NCI-H2171 treated with DMSO at 0.1 percent for 48 hours (cell line): ENCODE measurements around the gene KAT6B.
A peak's percentile ranks its signal among the peaks of the same experiment; 100 is the strongest.

Source experiments
- DNase-seq: peaks from one replicate; lab custom pipeline; 2025; lab: John Stamatoyannopoulos, UW

KAT6B gene

DNA sequence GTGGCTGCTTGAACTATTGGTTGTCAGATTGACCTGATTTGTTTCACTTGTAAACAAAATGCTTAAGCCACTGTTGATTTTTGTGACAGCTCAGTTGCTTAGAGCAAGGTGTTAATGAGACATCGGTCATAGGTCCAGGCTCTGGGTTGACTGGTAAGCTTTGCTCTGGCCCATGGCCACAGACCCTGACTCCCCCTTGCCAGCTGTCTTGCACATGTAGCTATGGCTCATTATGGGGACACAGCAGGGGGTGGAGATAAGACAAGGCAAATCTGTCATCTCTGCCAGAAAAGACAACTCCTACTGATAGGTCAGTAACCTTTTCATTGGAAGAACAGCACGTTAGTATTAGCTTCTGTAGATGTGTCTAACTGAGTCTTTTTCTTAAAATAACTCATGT, 95.3 kb downstream of the KAT6B start:
- DNase-seq: peak; percentile 8

DNA sequence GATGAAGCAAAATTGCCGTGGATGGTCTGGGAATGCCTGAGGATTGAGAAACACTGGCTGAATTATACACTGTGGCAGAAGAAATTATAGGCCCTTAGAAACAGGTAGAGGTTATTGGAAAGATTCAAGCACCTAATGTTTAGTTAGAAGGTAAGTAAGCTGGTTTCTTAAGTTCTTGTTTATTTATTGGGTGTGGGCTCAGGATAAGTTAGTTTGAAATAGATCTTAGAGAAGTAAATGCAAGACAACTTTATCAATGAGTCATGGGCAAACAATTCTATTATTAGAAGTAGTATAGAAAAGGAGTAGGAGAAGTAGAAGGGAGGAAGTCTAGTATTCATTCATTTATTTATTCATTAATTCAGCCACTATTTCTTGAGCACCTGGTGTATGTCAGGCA, 96.5 kb downstream of the KAT6B start:
- no peak for DNase-seq

DNA sequence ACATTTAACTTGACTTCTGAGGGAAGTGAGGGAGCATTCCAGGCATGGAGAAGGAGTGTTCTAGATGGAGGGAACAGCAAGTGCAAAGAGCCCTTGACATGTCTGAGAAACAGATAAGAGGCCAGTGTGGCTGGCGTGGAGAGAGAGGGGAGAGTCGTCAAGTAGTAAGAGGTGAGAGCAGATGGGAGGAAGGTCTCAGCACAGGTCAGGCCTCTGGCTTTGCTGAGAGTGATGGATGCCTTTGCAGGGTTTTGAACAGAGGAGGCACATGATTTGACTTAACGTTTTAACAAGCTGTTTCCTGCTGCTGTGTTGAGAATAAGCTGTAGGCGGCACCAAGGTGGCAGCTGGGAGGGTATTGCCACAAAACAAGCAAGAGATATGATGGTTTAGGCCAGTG, 97.2 kb downstream of the KAT6B start:
- no peak for DNase-seq

DNA sequence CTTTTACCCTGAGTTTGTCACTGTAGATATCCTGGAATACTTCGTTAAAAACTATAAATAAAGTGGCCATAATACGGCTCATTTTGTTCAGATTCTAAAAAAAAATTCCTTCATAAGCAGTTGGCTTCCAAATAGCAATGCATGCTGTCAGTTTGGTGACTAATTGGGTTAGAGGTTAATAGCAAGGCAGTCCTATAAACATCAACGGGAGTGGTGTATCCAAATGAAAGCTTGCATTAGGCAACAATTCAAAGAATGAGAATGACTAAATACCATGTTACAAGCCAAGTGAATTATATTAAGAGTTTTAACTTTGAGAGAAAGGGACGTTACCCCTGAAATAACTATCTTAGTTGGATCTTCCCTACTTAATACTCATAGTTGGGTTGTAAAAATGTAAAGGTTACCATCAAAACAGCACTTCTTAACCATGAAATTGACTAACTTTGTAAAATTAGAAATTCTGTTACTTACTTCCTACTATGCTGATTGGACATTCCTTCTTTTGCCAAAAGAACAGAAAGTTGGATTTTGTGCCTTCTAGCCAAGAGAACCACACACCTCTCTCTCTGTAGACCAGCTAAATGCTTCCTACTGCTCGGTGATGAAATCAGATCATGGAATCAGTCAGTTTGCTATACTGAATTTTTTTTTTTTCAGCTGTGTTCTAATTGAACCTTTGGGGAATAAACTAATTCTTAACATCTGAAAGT, 98.0 kb downstream of the KAT6B start:
- DNase-seq: no peak

DNA sequence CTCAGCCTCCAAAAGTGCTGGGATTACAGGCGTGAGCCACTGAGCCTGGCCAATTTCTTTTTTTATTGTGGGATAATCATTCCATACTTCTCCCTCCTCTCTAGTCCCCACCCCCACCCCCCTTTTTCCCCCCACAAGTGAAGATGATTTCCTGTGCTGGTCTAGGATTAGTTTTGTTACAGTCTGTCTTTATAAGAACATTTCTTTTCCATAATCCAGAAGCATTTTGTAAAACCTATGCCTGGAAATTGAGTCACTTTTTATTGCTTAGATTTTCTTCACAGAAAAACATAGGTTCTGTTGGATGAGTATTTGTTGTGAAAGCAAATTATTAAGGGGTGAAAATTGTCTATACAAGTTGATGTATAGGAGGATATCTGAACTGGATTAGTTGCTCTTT, 98.9 kb downstream of the KAT6B start:
- DNase-seq: no peak

DNA sequence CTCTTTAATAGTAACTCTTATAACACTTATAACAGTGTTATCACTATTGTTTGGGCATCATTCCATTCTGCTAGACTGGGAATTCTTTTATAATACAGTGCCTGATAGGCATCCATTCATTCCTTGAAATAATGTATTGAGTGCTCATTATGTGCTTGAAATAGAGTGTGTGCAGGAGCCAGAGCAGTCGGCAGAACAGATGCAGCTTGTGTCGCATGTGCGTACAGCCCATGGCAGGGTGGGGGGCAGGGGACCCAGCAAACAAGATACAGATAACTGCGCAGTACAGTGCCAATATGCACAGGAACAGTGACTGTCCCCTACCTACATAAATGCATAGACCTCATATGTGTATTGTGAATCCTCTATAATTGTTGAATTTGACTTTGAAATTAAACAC, 99.3 kb downstream of the KAT6B start:
- no peak for DNase-seq

DNA sequence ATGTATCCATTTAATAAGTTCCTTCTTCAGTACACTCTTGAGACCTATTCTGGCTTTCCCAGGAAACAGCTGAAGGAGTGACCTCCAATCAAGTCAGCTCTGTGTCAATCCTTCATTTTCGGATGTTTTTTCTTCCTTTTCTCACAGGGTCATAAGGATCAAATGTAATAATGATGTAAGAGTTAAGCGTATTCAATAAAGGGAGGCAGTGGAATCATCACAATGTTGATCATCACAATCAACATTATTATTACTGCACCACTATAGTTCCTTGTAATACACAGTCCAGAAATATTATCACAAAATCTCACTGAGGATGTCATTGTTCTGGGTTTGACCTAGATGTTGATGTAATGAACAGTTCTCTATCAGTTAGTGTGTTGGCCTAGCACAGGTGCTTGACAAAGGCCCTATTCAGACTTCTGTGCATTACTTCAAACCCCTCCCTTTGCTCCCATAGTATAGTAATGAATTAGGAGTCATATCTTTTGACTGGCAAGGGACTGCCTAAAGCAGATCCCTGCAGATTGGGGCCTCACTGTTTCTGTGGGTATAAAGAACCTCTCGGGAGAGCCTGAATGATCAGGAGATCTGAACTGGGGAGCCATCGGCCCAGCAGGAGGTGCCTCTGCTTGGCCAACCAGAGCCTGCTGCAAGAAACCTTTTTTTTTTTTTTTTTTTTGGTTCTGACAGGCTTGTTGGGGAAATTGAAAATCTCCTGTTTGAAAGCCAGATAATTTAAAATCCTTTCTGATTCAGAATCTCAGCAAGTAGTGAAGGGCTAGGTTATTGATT, 100.6 kb downstream of the KAT6B start:
- DNase-seq: no peak

DNA sequence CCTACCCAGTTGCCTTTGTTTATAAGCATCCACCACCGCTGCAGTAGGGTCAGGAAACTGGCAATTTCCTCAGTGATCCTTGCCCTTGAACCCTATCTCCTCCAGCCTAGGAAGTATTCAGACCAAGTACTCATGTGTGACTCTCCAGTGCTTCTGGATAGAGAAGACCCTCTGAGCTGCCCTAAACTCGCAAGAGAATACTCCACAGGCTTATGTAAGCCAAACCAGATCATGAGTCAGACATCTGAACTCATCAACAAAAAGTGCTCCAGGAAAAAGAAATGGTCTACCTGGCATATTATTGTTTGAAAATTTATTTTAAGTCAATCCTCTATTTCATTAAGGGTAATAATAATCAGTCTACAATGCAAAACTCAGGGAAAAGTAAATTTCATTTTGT, 101.3 kb downstream of the KAT6B start:
- no peak for DNase-seq

DNA sequence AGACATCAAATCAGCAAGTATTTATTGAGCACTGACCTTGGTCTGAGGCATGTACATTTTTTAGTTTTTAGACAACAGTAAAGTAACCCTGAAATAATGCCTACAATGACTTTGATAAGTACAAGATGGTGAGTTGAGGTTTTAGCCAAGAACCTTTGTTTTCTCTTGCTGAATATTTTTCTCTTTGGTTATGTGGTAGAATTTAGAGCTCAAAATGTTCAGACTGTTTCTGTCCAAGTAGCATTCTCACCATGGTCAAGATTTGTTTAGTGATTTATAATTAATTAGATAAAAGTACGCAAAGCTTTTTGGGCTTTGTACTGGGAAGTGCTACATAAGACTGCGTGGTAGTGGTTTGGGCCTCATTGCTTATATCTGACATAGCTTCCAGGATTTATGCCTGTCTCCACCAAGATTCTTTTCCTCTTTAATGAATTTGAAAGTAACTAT, 102.4 kb downstream of the KAT6B start:
- no peak for DNase-seq

DNA sequence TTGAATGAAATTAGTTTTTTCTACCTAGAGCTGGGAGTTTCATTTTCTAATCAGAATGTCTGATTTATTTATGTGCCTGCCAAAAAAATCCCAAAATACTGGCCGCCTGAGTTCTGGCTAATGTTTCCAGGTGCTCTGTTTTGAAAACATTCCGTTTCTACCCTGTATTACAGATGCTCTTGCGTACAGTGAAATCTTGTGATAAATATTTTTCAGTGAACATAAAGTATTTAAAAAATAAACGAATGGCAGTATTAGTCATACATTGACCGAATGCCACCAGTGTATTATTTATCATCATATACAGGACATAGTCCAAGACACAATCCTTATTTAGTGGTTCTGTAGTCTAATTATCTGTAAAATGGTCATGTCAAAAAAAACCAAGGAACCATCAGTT, 102.8 kb downstream of the KAT6B start:
- no peak for DNase-seq

DNA sequence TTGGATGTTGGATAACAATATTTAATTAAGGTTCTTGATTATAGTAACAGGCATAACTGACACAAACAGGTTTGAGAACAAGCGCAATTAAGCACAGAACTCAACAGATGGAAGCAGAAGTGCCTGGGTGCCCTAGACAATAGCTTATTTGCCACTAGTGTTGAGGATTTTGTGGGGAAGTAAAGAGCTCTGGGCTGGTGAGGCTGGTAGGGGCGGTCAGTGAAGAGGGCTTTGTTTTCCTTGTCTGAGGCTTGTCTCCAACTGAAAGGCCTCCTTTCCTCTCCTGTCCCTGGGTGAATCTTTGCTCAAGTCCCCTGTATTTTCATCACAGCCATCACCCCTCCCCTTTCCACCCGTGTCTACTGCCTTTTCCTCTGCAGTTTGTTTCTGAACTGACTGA, 104.6 kb downstream of the KAT6B start:
- DNase-seq: peak; percentile 74

DNA sequence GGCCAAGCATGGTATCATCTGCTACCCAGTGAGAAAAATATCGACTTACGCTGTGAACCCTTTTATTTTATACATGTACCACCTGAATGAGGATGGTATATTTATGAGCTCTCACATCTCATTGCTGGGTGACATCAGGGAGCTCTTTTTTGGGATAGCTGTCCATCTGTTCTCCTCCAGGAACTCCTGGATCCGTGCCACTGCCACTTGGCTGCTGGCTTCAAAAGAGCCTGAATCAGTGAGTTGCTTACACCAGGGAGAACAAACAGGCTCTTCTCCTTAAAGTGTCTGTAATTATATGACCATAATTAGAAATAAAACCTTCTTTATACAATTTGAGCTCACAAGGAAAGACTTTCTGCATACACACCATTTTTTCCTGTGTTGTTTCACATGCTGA, 106.2 kb downstream of the KAT6B start:
- DNase-seq: peak; percentile 90

DNA sequence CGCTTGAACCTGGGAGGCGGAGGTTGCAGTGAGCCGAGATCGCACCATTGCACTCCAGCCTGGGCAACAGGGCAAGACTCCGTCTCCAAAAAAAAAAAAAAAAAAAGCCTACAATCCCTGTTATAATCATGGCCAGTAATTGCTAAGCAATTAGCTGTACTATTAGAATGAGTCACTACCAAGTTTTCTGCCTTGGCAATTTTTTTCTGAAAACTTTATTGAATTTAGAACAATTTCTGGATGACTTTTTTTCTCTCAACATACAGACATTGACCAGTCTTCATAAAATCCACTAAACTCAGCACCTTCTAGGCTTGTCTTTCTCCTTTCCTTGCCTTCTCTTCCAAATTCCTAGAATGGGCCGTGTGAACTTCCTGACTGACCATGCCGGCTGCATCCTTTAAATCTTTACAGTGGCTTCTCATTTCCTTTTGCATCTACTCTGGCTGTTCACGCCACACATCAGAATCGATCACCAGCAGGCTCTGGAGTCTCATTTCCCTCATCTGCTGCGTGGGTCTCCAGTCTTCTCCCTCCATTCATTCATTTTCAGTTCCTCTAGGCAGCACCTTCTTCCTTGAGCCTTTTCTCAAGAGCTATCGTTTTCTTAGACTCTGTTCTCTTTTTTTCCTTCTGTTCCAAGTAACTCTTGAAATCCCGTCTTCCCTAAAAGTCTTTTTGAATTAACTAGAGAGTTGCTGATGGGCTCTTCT, 107.9 kb downstream of the KAT6B start:
- DNase-seq: no peak

DNA sequence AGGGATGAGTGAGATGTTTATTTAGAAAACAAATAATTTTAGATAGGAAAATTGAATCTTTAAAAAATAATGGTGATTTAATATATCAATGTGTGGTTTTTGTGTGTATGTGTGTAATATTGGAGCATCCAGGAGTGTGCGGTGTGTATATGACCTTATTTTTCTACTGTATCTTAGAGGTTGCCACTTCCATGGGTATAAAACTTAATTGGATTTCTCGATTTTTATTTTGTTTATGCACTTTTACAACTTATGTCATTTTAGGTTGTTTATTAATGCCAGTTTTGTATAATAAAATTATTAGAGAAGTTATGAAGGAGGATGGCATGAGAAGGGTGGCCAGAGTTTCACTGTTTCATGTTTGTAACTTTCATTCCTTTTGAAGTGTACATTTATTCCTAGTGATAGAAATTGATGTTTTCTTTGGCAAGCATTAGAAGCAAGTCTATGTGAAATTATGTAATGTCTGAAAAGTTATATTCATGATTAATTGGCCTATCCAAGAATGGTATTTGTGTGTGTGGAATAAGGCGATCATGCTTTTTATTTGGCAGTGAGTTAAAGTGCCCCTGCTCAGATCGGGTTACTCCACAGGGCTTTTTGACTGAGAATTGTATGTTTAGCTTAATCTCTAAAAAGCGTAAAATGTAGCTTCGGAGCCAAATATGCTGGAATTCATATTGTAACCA, 110.3 kb downstream of the KAT6B start:
- peak; percentile 26 for DNase-seq

DNA sequence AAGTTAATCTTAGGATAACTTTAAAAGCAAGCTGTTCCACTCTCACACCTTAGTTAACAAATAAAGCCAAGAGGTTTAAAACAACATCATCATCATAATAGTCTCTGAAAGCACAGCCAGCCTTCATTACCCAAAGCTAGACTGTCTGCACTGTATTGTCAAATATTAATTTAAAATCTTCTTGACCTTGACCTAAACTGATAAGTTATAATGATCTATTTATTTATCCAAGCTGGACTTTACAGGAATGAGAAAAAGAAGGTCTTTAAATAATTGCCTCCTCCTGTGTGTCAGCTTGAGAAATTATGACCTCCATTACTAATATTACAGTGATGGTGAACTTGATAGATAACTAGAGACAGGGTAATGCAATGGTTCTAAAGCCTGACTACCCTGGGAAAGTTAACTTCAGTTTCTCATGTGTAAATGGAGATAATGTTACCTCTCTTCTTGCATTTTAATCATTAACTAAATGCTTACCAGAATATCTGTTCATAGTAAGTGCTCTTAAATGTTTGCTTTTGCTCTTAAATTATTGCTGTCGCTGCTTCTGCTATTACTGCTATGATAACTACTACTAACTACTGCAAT, 111.0 kb downstream of the KAT6B start:
- no peak for DNase-seq

DNA sequence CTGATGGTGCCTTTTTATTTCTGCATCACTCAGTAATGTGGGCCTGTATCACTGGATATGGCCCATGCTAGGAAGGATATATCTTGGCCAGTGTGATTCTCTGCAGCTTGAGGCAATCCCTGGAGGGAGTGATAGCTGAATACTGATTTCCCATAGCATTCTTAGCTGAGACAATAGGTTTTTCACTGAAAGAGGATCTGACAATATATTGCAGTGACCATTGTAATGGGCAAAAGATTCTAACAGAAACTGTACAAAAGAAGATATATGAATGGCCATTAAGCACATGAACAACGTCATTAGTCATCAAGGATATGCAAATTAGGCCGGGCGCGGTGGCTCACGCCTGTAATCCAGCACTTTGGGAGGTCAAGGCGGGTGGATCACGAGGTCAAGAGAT, 117.8 kb downstream of the KAT6B start:
- DNase-seq: no peak

DNA sequence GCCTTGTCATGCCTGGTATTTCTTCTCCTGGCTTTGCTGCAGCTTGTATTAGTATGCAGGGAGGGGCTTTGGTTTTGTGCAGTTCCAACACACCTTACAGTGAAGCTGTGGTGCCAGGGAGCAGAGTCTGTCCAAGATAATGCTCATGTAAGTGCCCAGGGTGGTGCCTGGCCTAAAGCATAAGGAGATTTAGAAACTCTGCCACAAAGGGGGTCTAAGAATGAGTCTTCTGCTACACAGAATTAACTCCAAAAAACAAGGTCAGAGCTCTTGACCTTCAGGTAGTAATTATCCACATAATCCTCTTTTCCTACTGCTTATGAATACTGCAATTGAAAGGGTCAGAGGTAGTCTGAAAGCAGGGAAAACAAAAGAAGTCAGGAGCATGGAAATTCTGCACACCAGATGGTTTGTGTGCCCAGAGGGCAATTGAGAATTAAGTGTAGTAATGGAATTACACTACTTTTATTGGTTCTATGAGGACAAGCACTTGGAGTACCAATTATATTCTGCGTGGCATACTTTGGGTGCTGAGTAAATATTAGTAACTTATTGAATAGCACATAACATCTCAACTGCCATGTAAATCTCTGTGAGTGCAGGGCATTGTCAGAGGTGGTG, 121.5 kb downstream of the KAT6B start:
- peak; percentile 29 for DNase-seq

DNA sequence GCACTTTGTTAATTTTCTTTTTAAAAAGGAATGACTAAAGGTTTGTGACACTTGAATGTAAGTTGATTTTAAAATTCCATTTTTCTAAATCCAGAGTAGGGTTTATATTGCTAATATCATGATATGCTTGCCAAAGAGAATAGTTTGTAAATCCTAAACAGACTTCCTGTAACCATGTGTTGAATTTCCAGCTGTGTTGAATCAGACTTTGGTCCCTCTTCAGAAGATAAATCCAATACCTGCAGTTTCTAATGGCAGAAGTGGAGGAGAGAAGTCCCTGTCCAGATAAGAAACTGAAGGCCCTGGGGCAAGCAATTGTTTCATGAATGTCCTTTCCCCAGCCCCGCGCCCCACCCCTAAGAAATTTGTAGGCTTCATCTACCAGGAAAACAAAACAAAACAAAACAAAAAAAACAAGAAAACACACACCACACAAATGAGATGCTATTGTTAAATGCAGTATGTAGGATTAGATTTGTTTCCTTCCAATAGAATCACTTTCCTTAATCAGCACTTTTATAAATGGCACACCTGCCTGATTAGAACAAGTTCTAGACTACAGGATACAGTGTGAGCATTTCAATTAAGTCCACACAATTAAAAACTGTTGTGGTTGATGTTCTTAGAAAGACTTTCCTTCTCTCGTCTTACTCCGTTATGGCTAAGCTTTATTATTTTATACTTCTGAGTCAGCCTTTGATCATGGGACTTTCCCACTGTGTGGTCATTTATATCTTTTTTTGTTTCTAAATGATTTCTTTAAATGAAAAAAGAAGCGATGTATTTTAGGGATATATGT, 122.8 kb downstream of the KAT6B start:
- DNase-seq: no peak

DNA sequence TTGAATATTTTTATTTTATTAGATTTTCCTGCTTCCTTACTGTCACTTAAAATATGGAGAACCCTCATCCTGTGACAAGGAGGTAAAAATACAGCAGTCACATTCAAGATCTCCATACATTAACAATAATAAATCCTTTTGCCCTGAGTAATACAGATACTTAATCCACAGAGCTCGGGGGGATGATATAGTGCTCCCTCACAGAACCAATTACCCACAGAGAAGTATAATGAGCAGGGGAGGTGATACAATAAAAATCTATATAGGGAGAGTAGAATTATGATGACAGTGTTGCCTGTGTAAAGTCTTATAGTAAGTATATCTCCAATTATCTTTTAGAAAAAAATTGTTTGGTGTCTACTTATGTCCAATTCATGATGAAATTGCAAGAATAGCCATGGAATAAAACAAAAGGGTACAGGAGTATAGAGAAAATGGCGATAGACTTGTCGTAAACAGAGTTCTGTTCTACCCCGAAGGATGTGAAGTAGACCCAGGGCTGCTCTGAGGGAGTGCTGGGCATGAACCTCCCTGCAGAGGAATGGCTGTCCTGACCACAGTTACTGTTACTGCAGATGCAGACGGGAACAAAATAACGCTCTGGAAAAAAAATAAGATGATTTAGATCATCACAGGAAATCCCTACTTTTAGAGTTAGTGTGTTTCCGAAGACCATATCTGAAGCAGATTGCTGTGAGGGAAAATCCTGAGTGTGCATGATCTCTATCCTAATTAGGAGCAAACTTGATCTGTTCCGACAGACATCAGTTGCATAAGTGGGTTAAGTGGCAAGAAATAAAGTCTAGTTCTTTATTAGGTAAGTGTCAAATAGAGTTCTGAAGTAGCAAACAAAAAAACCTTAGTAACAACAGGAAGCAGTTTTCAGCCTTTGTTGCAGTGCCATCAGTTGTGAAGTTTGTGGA, 123.7 kb downstream of the KAT6B start:
- no peak for DNase-seq

DNA sequence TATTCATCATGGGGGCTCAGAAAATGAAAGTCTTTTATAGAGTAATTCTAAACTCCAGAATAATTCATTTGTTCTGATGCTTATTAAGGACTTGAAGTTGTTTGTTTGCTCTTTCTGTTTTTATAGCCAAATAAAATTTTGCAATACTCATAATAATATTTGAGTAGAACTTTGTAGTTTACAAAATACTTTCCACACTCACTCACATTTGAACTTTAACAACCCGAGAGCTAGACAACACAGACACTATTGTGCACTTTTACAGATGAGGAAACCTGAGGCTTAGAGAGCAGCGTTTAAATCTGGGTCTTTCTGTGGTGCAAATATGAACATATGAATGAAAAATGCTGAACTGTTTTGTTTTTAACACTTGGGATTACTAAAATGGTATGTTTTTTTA, 126.8 kb downstream of the KAT6B start:
- no peak for DNase-seq
